Activated T-cell treated with anti-CD3 and anti-CD28 coated beads, Interleukin-2, amount 50 U/mL, for 72 hours (primary cell): ENCODE results near the gene SACM1L. TPM values are rescaled to one million over a fixed set of nuclear protein-coding genes. Genes with fewer than 3 reads are reported as not detected.

Experiments used
- ATAC-seq, 2 donors: fragments of 150-1000 bp; cut with Tn5 transposase; replicated peaks in 1 of 2; 2 replicates each; pipeline ENCODE4 v1.10.0; 2021; ENCODE audit warnings: moderate library complexity in 2 of 2, mild to moderate bottlenecking in 1 of 2
- DNase-seq, 2 donors: peaks; one replicate each; pipeline ENCODE4 v3.0.0; 2021 to 2022; ENCODE audit warnings: mixed read lengths in 1 of 2
- H3K27ac Mint-ChIP-seq: one replicate; pipeline ENCODE4 v1.8.0; 2022; ENCODE audit warnings: mild to moderate bottlenecking, moderate library complexity, mixed read lengths
- H3K27me3 Mint-ChIP-seq: one replicate; pipeline ENCODE4 v1.8.0; 2022; ENCODE audit warnings: low read depth, mixed read lengths
- H3K36me3 Mint-ChIP-seq, 2 donors: one replicate each; pipeline ENCODE4 v1.8.0; 2022; ENCODE audit warnings: mixed read lengths in 2 of 2, mild to moderate bottlenecking in 1 of 2; ENCODE audit not compliant: insufficient read depth in 2 of 2
- H3K4me1 Mint-ChIP-seq: one replicate; pipeline ENCODE4 v1.8.0; 2022; ENCODE audit warnings: low read depth, mixed read lengths
- H3K4me3 Mint-ChIP-seq, 2 donors: one replicate each; pipeline ENCODE4 v1.8.0; 2022; ENCODE audit warnings: mild to moderate bottlenecking in 2 of 2, mixed read lengths in 2 of 2, moderate library complexity in 2 of 2
- H3K9me3 Mint-ChIP-seq, 2 donors: one replicate each; pipeline ENCODE4 v1.8.0; 2022; ENCODE audit warnings: mixed read lengths in 2 of 2
- total RNA-seq, 2 donors: library from RNA; stranded (reverse); gene quantifications; one replicate each; pipeline ENCODE4 v1.2.3, GENCODE V29; 2022

SACM1L gene
- total RNA-seq, 2 donors from 2014 or later, result 77.1 to 78.4 TPM

GRCh38 chr3:45785605-45786150 is 96.5 kb downstream of the SACM1L start:
- H3K36me3 Mint-ChIP-seq, result peaks cover 0 to 2% of the 10 kb centered on the region in 2 donors
- no peak overlapping the region for H3K27ac Mint-ChIP-seq
- ATAC-seq (no peak), DNase-seq (no peak)
- H3K27me3 Mint-ChIP-seq, result peaks cover 13% of the 10 kb centered on the region
- peaks cover under 1 to 5% of the 10 kb centered on the region in 2 donors for H3K9me3 Mint-ChIP-seq
- H3K4me1 Mint-ChIP-seq, result no peaks in the 10 kb centered on the region
- H3K4me3 Mint-ChIP-seq, result no peak overlapping the region

- no peak for DNase-seq
- H3K9me3 Mint-ChIP-seq, result peaks cover 2 to 6% of the 10 kb centered on the region in 2 donors
- ATAC-seq, result no peak
- H3K4me1 Mint-ChIP-seq, result no peaks in the 10 kb centered on the region
- peaks cover 21% of the 10 kb centered on the region for H3K27me3 Mint-ChIP-seq
- peaks cover 0 to 2% of the 10 kb centered on the region in 2 donors for H3K36me3 Mint-ChIP-seq
- no peak overlapping the region for H3K4me3 Mint-ChIP-seq
- no peak overlapping the region for H3K27ac Mint-ChIP-seq
Observed at GRCh38 chr3:45786801-45787495, 97.8 kb downstream of the SACM1L start.

- Mint-ChIP-seq H3K36me3 (peaks cover 0 to 2% of the 10 kb centered on the region in 2 donors), H3K27ac (no peak overlapping the region), H3K27me3 (peaks cover 27% of the 10 kb centered on the region), H3K9me3 (peaks cover 2 to 6% of the 10 kb centered on the region in 2 donors), H3K4me1 (no peaks in the 10 kb centered on the region), H3K4me3 (no peak overlapping the region)
- DNase-seq (no peak), ATAC-seq (no peak)
Observed at GRCh38 chr3:45787551-45787950, 98.4 kb downstream of the SACM1L start.

GRCh38 chr3:45789235-45789812 is 100.1 kb downstream of the SACM1L start:
- Mint-ChIP-seq H3K4me3 (no peak overlapping the region), H3K27me3 (peaks cover 37% of the 10 kb centered on the region), H3K4me1 (no peaks in the 10 kb centered on the region)

GRCh38 chr3:45790596-45790995 is 101.4 kb downstream of the SACM1L start:
- Mint-ChIP-seq H3K4me1 (peaks cover 5% of the 10 kb centered on the region), H3K27me3 (peaks cover 50% of the 10 kb centered on the region), H3K4me3 (no peak overlapping the region), H3K27ac (no peak overlapping the region), H3K36me3 (peaks cover 0 to 2% of the 10 kb centered on the region in 2 donors), H3K9me3 (peaks cover 2 to 6% of the 10 kb centered on the region in 2 donors)
- ATAC-seq (no peak), DNase-seq (no peak)

More at GRCh38 chr3:45789235-45789812, 100.1 kb downstream of the SACM1L start:
- no peak overlapping the region for H3K27ac Mint-ChIP-seq
- DNase-seq (no peak), ATAC-seq (no peak)
- H3K9me3 Mint-ChIP-seq, result peaks cover 2 to 6% of the 10 kb centered on the region in 2 donors
- H3K36me3 Mint-ChIP-seq, result peaks cover 0 to 2% of the 10 kb centered on the region in 2 donors

GRCh38 chr3:45792036-45792435 is 102.8 kb downstream of the SACM1L start:
- Mint-ChIP-seq H3K4me3 (no peak overlapping the region), H3K27ac (no peak overlapping the region), H3K4me1 (peaks cover 8% of the 10 kb centered on the region), H3K9me3 (peaks cover 2 to 6% of the 10 kb centered on the region in 2 donors), H3K27me3 (peaks cover 55% of the 10 kb centered on the region), H3K36me3 (peaks cover 0 to 2% of the 10 kb centered on the region in 2 donors)
- DNase-seq (no peak), ATAC-seq (no peak)

GRCh38 chr3:45792516-45793172 is 103.4 kb downstream of the SACM1L start:
- H3K27me3 Mint-ChIP-seq, result peaks cover 55% of the 10 kb centered on the region
- H3K27ac Mint-ChIP-seq, result no peak overlapping the region
- H3K9me3 Mint-ChIP-seq, result peaks cover 2 to 6% of the 10 kb centered on the region in 2 donors

GRCh38 chr3:45793482-45794176 is 104.4 kb downstream of the SACM1L start:
- no peak for ATAC-seq
- DNase-seq, result no peak
- peaks cover 8% of the 10 kb centered on the region for H3K4me1 Mint-ChIP-seq
- peaks cover 2 to 6% of the 10 kb centered on the region in 2 donors for H3K9me3 Mint-ChIP-seq
- H3K36me3 Mint-ChIP-seq, result peaks cover 0 to 2% of the 10 kb centered on the region in 2 donors
- no peak overlapping the region for H3K4me3 Mint-ChIP-seq
- no peak overlapping the region for H3K27ac Mint-ChIP-seq
- peaks cover 60% of the 10 kb centered on the region for H3K27me3 Mint-ChIP-seq

More at GRCh38 chr3:45792516-45793172, 103.4 kb downstream of the SACM1L start:
- Mint-ChIP-seq H3K36me3 (peaks cover 0 to 2% of the 10 kb centered on the region in 2 donors), H3K4me1 (peaks cover 8% of the 10 kb centered on the region), H3K4me3 (no peak overlapping the region)
- ATAC-seq, result no peak
- no peak for DNase-seq

GRCh38 chr3:45794177-45794560 is 105.0 kb downstream of the SACM1L start:
- peaks cover 0 to 2% of the 10 kb centered on the region in 2 donors for H3K36me3 Mint-ChIP-seq
- ATAC-seq, result no peak
- H3K4me3 Mint-ChIP-seq, result no peak overlapping the region
- DNase-seq, result no peak
- peaks cover 66% of the 10 kb centered on the region for H3K27me3 Mint-ChIP-seq
- no peak overlapping the region for H3K27ac Mint-ChIP-seq
- peaks cover 8% of the 10 kb centered on the region for H3K4me1 Mint-ChIP-seq
- peaks cover 2 to 6% of the 10 kb centered on the region in 2 donors for H3K9me3 Mint-ChIP-seq

GRCh38 chr3:45794660-45795059 is 105.5 kb downstream of the SACM1L start:
- Mint-ChIP-seq H3K27ac (no peak overlapping the region), H3K4me3 (no peak overlapping the region)
- no peak for DNase-seq

More at GRCh38 chr3:45794660-45795059, 105.5 kb downstream of the SACM1L start:
- ATAC-seq, result no peak
- peaks cover 70% of the 10 kb centered on the region for H3K27me3 Mint-ChIP-seq
- peaks cover 8% of the 10 kb centered on the region for H3K4me1 Mint-ChIP-seq
- peaks cover 0 to 2% of the 10 kb centered on the region in 2 donors for H3K36me3 Mint-ChIP-seq
- peaks cover 2 to 6% of the 10 kb centered on the region in 2 donors for H3K9me3 Mint-ChIP-seq
